ENCODE measurements around the gene ZNF280B. TPM values are rescaled to one million over a fixed set of nuclear protein-coding genes. Genes with fewer than 3 reads are reported as not detected.

ZNF280B gene, protein sequence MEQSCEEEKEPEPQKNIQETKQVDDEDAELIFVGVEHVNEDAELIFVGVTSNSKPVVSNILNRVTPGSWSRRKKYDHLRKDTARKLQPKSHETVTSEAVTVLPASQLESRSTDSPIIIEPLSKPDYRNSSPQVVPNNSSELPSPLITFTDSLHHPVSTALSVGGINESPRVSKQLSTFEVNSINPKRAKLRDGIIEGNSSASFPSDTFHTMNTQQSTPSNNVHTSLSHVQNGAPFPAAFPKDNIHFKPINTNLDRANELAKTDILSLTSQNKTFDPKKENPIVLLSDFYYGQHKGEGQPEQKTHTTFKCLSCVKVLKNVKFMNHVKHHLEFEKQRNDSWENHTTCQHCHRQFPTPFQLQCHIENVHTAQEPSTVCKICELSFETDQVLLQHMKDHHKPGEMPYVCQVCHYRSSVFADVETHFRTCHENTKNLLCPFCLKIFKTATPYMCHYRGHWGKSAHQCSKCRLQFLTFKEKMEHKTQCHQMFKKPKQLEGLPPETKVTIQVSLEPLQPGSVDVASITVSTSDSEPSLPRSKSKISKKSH
- 1 to 10 TPM in 1 of 4 donors, under 1 TPM in 2, not detected in 1; under 0.01 to 3.8 (median 0.88) TPM for total RNA-seq

DNA sequence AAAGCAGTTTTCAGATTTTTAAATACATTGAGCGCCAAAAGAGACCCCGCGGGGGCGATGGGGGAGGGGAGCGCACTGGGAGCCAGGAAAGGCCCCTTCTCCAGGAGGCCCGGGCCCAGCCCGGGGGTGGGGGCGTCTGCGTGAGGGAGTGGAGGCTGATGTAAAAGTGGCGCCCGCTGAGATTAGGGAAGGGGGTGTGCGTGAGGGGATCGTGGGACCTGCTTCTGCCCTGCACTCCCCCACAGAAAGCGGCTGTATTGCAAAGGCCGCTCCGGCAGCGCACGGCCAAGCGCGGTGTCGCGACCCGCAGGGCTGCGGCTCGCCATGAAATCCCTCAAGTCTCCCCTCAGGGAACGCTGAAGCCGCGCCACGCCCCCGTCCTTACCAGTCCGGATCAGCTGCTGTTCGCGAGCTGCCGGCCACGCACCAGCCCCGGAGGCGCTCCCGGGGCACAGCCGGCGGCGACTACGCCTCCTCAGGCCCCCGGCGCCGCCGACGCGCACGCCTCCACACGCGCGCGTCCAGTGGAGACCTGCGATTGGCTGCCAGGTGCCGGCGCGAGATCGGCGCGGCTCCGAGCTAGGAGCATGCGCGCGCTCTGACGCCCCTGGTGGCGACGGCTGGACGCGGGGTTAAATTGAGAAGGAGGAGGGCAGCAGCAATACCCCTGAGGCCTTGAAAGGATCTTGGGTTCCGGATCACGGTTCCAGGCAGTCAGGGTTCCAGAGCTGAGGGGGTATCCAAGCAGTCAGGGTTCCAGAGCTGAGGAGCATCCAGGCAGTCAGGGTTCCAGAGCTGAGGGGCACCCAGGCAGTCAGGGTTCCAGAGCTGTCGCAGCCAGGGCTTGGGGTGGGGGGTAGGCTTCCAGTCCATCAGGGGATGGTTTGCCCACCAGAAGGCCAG is at the start of gene ZNF280B:
TSS of gene ZNF280B (minus strand) at position 469 of the 903 bp plus-strand sequence. CDS start 19,344 bp downstream, outside the sequence.
- Histone ChIP-seq H3K27me3 (no peaks in the 10 kb centered on the region), H3K27ac (no peak within 1 kb of the TSS), H3K9me3 (peaks cover 0 to 7% of the 10 kb centered on the region in 2 donors), H3K4me1 (no peaks in the 10 kb centered on the region), H3K4me3 (peak within 1 kb of the TSS; percentile 37 to 44), H3K36me3 (no peaks in the 10 kb centered on the region)
- TF ChIP-seq POLR2A (IDR thresholded peaks at IDR 0.05) (peak in 1 of 2 donors; percentile 22), CTCF (IDR thresholded peaks at IDR 0.05) (peak in 3 of 4 experiments; percentile 14 to 45 (median 27))
- intact Hi-C loops (cut with DNase I; ENCODE audit: low total_unique reads), result no loop called here
- peak; percentile 16 to 20 for DNase-seq

DNA sequence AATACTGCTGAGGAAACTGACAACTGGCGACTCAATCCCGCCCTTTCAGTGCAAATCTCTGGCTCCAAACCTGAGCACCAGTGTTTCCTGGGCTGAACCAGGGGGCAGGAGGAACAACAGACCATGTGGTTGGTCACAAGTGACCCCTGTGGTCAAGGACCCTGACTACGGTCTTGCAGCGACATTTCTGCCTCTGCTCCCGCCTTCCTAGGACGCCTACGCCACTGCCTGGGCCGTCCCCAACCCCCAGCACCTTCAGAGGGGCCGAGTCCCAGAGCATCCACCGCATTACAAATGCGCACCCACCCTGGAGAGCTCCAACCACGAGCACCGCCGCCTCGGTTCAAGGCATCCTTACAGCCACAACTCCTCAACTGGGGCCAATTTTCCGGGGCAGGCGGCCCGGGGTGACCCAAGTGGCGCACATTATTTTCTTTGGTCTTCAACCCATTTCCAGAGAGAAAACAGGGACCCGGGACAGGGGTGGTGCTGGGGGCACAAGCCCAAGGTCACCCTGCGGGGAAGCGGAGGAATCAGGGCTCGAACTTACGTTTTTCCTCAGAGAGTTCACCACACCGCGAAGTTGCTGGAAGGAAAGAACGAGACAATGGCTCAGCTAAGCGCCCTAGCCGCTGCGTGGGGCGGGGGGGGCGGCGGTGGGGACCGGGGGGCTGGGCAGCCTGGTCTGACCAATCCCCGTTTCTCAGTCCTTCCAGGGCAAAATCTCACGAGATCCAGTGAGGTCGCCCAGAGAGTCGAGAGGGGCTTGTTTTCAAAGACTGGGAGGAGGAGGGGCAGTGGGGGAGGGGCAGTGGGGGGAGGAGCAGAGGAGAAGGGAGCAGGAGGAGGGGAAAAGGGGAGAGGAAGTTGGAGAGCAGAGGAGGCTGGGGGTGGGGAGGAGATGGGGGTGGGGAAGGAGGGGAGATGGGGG is 48.7 kb upstream of the ZNF280B start:
- Histone ChIP-seq H3K9me3 (no peaks in the 10 kb centered on the region), H3K27me3 (no peaks in the 10 kb centered on the region), H3K4me3 (no peak overlapping the region), H3K36me3 (no peaks in the 10 kb centered on the region), H3K4me1 (no peaks in the 10 kb centered on the region), H3K27ac (no peak overlapping the region)
- intact Hi-C loops (cut with DNase I; ENCODE audit: low total_unique reads), result no loop called here
- DNase-seq, result no peak
- TF ChIP-seq POLR2A (IDR thresholded peaks at IDR 0.05), result no peak
- TF ChIP-seq CTCF (IDR thresholded peaks at IDR 0.05), result no peak

DNA sequence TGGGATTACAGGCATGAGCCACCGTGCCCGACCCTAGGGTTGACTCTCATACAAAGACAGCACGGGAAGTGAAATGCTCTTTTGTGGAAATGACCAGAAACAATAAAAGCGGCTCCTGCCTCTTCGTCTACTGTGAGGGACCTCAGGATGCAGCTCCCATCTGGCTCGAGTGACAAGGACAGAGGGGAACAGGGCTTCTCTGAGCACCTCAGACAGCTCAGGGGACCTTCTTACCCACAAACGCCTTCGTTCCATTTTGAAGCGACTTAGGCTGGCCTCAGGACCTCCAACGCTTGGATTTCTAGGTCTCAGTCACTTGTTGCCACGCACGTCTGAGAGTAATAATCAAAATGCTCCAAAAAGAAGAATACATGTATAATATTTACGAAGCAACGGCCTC is 48.0 kb upstream of the ZNF280B start:
- Histone ChIP-seq H3K27me3 (no peaks in the 10 kb centered on the region), H3K36me3 (no peaks in the 10 kb centered on the region), H3K4me3 (no peak overlapping the region), H3K9me3 (no peaks in the 10 kb centered on the region), H3K4me1 (no peaks in the 10 kb centered on the region), H3K27ac (no peak overlapping the region)
- intact Hi-C loops (cut with DNase I; ENCODE audit: low total_unique reads), result no loop called here
- no peak for DNase-seq
- TF ChIP-seq CTCF (IDR thresholded peaks at IDR 0.05), result no peak
- TF ChIP-seq POLR2A (IDR thresholded peaks at IDR 0.05), result no peak

GRCh38 chr22:22555596-22555995 is 47.1 kb upstream of the ZNF280B start:
- H3K27ac ChIP-seq, result no peak overlapping the region
- intact Hi-C loops (cut with DNase I; ENCODE audit: low total_unique reads), result no loop called here
- no peaks in the 10 kb centered on the region for H3K27me3 ChIP-seq
- TF ChIP-seq POLR2A (IDR thresholded peaks at IDR 0.05) (no peak), CTCF (IDR thresholded peaks at IDR 0.05) (no peak)
- no peaks in the 10 kb centered on the region for H3K4me1 ChIP-seq
- H3K36me3 ChIP-seq, result no peaks in the 10 kb centered on the region
- no peaks in the 10 kb centered on the region for H3K9me3 ChIP-seq
- DNase-seq, result no peak
- no peak overlapping the region for H3K4me3 ChIP-seq

All from uterus (tissue), 4 donors.